Suprapubic skin (tissue), 4 donors: ENCODE measurements around the gene TDP1. TPM values are rescaled to one million over a fixed set of nuclear protein-coding genes. Genes with fewer than 3 reads are reported as not detected.

Experiments used
- DNase-seq, 2 donors: peaks; one replicate each; pipeline ENCODE4 v3.0.0-alpha.2; 2019; ENCODE audit warnings: low spot score in 2 of 2
- H3K27ac ChIP-seq: fragments of 200-600 bp; sonication (generic); one replicate; pipeline ENCODE4 v1.5.1; 2019
- H3K27me3 ChIP-seq: fragments of 200-600 bp; sonication (generic); one replicate; pipeline ENCODE4 v1.5.1; 2019
- H3K36me3 ChIP-seq: fragments of 200-600 bp; sonication (generic); one replicate; pipeline ENCODE4 v1.5.1; 2019
- H3K4me1 ChIP-seq: fragments of 200-600 bp; sonication (generic); one replicate; pipeline ENCODE4 v1.5.1; 2019
- H3K4me3 ChIP-seq: fragments of 200-600 bp; sonication (generic); one replicate; pipeline ENCODE4 v1.5.1; 2019; ENCODE audit warnings: mild to moderate bottlenecking
- H3K9me3 ChIP-seq: fragments of 200-600 bp; sonication (generic); one replicate; pipeline ENCODE4 v1.5.1; 2019
- EP300 ChIP-seq: sonication (generic); formaldehyde crosslinking; IDR thresholded peaks from one replicate; pipeline ENCODE4 v1.6.1; 2017; ENCODE audit warnings: antibody characterized with exemption
- POLR2A ChIP-seq, 2 donors: fragments of 450-650 bp; IDR thresholded peaks; one replicate each; pipeline ENCODE4 v1.6.1; 2017; ENCODE audit warnings: antibody characterized with exemption in 2 of 2, mild to moderate bottlenecking in 2 of 2, moderate library complexity in 2 of 2
- POLR2AphosphoS5 ChIP-seq, 3 donors: sonication (generic); formaldehyde crosslinking; IDR thresholded peaks; one replicate each; pipeline ENCODE4 v1.6.1; 2017; ENCODE audit warnings: antibody characterized with exemption in 3 of 3
- WGBS: methylation state at CpG from one replicate; pipeline ENCODE4 v1.1.5; 2018; 5-methylcytosine and 5-hydroxymethylcytosine counted together
- total RNA-seq, 4 donors: library from RNA; depleted of rRNA; stranded (reverse); fragments of >200 nt; gene quantifications; one replicate each; pipeline ENCODE4 v1.1.0, GENCODE V29; 2016
- TF ChIP-seq, protein P1 (sequence below), 2 donors: fragments of 200-600 bp in 1 of 2; fragments of 450-650 bp in 1 of 2; sonication (generic) in 1 of 2; IDR thresholded peaks; one replicate each; pipeline ENCODE4 v1.5.1; 2016 to 2019; ENCODE audit warnings: antibody characterized with exemption in 2 of 2, mild to moderate bottlenecking in 1 of 2, moderate library complexity in 1 of 2

Gene TDP1
- total RNA-seq, 4 donors from 2014 or later = 10.8 to 25.8 (median 18.1) TPM

DNA sequence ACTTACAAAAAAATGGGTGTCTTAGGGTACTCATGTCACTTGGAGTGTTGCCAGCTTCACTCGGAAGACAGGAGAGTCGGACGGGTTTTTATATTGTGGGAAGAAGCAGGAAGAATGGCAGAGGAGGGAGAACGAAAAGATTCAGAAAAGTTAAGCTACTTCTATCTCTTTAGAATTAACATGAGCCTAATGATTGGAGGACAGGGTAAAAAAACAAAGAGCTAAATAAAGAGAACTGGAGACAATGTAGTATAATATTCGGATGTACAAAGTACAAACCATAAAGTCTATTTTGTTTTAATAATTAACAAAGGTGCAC is 45.1 kb upstream of the TDP1 start:
- Histone ChIP-seq H3K4me3 (no peak overlapping the region), H3K27ac (no peak overlapping the region), H3K4me1 (peaks cover 22% of the 10 kb centered on the region), H3K9me3 (no peaks in the 10 kb centered on the region), H3K27me3 (no peaks in the 10 kb centered on the region), H3K36me3 (no peaks in the 10 kb centered on the region)
- WGBS = 67% methylated on average over 5 of the region's 5 CpGs
- no peak for DNase-seq
- TF ChIP-seq EP300 (no peak), POLR2AphosphoS5 (IDR thresholded peaks at IDR 0.05) (no peak), POLR2A (IDR thresholded peaks at IDR 0.05) (no peak)
- TF ChIP-seq, protein P1, sequence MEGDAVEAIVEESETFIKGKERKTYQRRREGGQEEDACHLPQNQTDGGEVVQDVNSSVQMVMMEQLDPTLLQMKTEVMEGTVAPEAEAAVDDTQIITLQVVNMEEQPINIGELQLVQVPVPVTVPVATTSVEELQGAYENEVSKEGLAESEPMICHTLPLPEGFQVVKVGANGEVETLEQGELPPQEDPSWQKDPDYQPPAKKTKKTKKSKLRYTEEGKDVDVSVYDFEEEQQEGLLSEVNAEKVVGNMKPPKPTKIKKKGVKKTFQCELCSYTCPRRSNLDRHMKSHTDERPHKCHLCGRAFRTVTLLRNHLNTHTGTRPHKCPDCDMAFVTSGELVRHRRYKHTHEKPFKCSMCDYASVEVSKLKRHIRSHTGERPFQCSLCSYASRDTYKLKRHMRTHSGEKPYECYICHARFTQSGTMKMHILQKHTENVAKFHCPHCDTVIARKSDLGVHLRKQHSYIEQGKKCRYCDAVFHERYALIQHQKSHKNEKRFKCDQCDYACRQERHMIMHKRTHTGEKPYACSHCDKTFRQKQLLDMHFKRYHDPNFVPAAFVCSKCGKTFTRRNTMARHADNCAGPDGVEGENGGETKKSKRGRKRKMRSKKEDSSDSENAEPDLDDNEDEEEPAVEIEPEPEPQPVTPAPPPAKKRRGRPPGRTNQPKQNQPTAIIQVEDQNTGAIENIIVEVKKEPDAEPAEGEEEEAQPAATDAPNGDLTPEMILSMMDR (IDR thresholded peaks at IDR 0.05) = no peak

DNA sequence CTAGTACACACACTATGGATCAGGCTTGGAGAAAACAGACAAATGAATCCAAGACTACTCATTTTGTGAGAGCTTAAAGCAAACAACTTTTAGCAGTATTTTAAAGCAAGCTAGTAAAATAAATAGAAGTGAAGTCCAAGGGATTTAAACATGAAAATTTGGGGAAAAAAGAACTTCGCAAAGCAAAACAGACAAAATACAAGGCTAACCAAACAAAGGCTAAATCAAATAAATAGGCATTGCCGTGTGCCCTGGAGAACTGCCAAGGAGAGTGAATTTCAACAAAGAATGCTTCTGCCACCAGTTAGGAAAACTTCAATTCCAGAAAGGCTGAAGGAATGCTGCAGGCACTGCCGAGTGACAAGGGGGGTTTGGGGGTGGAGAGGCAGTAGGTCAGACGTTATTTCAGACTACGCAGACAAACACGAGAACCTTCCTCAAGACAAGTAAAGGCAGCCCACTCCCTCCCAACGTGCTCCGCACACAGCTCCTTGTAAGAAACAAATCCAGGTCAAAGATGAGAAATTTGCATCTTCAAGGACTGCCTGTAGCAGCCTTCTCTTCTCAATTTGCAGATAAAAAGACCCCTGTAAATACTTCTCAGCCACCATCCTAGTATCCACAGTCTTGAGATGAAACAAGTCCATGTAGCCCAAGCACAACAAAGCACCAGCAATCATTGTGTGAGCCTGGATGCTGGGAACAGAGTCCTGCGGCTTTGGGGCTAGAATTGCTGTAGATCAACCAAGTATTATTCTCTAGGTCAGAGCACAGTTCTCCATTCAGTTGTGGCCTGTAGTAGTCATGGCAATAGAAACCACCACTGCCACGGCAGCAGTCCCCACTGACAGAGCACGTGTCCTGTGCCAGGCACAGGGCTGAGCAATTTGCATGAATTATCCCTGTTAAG is 44.5 kb upstream of the TDP1 start:
- Histone ChIP-seq H3K36me3 (no peaks in the 10 kb centered on the region), H3K27me3 (no peaks in the 10 kb centered on the region), H3K9me3 (no peaks in the 10 kb centered on the region), H3K27ac (peak overlapping the region; percentile 67), H3K4me3 (no peak overlapping the region), H3K4me1 (peaks cover 22% of the 10 kb centered on the region)
- WGBS = 38% methylated on average over 11 of the region's 11 CpGs
- TF ChIP-seq POLR2A (IDR thresholded peaks at IDR 0.05) (no peak), EP300 (no peak), POLR2AphosphoS5 (IDR thresholded peaks at IDR 0.05) (no peak)
- TF ChIP-seq, protein P1 (IDR thresholded peaks at IDR 0.05) = no peak
- peak in 1 of 2 donors; percentile 68 for DNase-seq

DNA sequence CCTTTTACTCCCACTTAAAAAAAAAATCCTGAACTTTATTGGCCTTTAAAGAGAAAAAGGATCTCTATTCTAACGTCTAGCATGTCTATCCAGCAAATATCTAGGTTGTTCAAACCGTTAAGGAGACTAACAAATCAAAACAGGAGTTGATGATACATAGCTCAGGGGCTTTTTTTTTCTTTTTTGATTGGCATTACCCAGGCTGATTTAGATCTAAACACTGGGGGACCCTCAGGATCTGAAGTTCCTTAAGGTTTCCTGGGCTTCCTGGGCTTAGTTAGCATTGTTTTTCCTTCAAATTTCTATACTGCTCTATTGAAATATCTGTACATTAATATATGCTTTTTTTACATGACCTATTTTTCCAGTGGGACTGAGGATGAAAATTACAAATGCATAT is 43.5 kb upstream of the TDP1 start:
- no peak for DNase-seq
- no peak overlapping the region for H3K4me3 ChIP-seq
- no peak for TF ChIP-seq POLR2AphosphoS5 (IDR thresholded peaks at IDR 0.05)
- H3K36me3 ChIP-seq = no peaks in the 10 kb centered on the region
- H3K27ac ChIP-seq = peak overlapping the region; percentile 67
- H3K27me3 ChIP-seq = no peaks in the 10 kb centered on the region
- H3K9me3 ChIP-seq = no peaks in the 10 kb centered on the region
- WGBS = 34% methylated on average over 2 of the region's 2 CpGs
- peaks cover 22% of the 10 kb centered on the region for H3K4me1 ChIP-seq

DNA sequence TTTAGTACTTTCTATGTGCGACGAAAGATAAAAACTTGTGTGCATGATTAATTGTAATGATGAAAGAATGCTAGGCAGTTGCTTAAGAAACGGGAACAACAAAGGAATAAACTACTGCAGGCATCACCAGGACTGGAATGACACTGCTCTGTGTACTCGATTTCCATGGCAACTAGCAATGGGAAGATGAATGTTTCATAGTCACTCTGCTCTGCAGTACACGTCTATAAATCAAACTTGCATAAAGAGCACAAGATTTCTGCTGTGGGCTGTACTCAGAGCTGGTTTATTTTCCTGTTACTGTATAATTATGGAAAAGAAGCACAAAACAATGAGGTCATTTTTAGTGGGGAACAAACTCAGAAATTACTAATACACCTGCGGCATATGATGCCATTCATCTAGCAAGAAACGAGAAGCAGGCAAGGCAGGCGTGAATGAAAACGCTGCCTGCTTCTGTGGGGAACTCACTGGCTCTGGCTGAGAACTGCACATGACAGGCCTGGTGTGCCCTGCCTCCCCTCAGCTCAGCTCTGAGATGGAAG is 43.0 kb upstream of the TDP1 start:
- no peaks in the 10 kb centered on the region for H3K9me3 ChIP-seq
- WGBS = 16% methylated on average over 9 of the region's 9 CpGs
- DNase-seq = peak in 1 of 2 donors; percentile 72
- H3K27me3 ChIP-seq = no peaks in the 10 kb centered on the region
- no peaks in the 10 kb centered on the region for H3K36me3 ChIP-seq
- peaks cover 22% of the 10 kb centered on the region for H3K4me1 ChIP-seq
- peak overlapping the region; percentile 76 for H3K27ac ChIP-seq
- TF ChIP-seq POLR2A (IDR thresholded peaks at IDR 0.05) (no peak), EP300 (no peak), POLR2AphosphoS5 (IDR thresholded peaks at IDR 0.05) (peak in 2 of 3 donors; percentile 68 to 91)
- TF ChIP-seq, protein P1 (IDR thresholded peaks at IDR 0.05) = no peak
- H3K4me3 ChIP-seq = no peak overlapping the region

DNA sequence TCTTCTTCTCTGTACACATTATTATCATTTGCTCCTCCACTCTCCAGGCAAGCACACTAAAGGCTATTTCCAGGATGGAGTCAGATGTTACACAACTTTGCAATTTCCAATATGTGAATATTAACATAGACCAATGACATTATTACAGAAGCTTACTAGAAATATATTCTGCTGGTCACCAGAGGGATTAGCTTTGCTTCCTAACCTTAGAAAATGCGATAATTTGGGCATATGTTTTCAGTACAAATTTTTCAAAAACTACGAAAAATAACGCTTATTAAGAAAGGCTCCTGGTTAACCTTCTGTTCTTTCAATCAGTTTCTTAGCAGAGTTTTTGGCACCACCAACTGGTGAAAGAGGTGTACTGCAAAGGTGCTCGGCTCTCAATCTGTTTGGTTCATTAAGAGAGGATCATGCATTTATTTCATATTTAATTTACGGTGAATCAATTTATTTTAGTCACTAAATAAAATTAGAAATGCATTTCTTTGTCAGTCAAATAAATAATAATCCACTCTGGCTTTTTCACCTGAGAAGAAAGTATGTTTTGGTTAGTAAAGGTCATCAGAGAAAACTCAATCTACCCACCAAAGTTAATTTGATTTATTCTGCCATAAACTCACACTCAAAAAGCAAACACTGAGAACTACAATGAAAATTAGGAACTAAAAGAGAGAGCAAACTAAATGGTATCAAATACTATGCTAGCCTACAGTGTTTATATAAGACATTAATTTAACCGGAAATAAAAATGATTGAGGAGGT is 40.4 kb upstream of the TDP1 start:
- no peak for DNase-seq
- WGBS = 17% methylated on average over 6 of the region's 6 CpGs
- TF ChIP-seq, protein P1 (IDR thresholded peaks at IDR 0.05) = peak; percentile 92 to 95
- no peak for TF ChIP-seq EP300
- Histone ChIP-seq H3K36me3 (no peaks in the 10 kb centered on the region), H3K27ac (no peak overlapping the region), H3K4me3 (no peak overlapping the region), H3K9me3 (no peaks in the 10 kb centered on the region), H3K4me1 (peaks cover 22% of the 10 kb centered on the region), H3K27me3 (no peaks in the 10 kb centered on the region)
